Karpas-422 (cell line): ENCODE data around the gene ME3. TPM values are rescaled to one million over a fixed set of nuclear protein-coding genes. Genes with fewer than 3 reads are reported as not detected.

Source experiments
- DNase-seq: peaks from one replicate; pipeline ENCODE4 v3.0.0-alpha.2; 2015
- H2AFZ ChIP-seq: fragments of 200-600 bp; sonication (generic); 2 replicates; pipeline ENCODE4 v1.6.1; 2014; ENCODE audit warnings: antibody characterized with exemption, low read length, mixed read lengths
- H3K27ac ChIP-seq: fragments of 200-600 bp; sonication (generic); 2 replicates; pipeline ENCODE4 v1.5.1; 2014; ENCODE audit warnings: mild to moderate bottlenecking, low read length, moderate library complexity
- H3K27me3 ChIP-seq: fragments of 200-600 bp; sonication (generic); 2 replicates; pipeline ENCODE4 v1.6.1; 2014; ENCODE audit warnings: low read length, mixed read lengths
- H3K36me3 ChIP-seq: fragments of 200-600 bp; sonication (generic); 2 replicates; pipeline ENCODE4 v1.6.1; 2014; ENCODE audit warnings: low read length, mixed read lengths; ENCODE audit not compliant: insufficient read depth
- H3K4me1 ChIP-seq: fragments of 200-600 bp; sonication (generic); 2 replicates; pipeline ENCODE4 v1.6.1; 2014; ENCODE audit warnings: mild to moderate bottlenecking, low read length, mixed read lengths
- H3K4me2 ChIP-seq: fragments of 200-600 bp; sonication (generic); 2 replicates; pipeline ENCODE4 v1.6.1; 2014; ENCODE audit warnings: low read length, low read depth, mild to moderate bottlenecking; ENCODE audit not compliant: poor library complexity, severe bottlenecking
- H3K4me3 ChIP-seq: fragments of 200-600 bp; sonication (generic); 2 replicates; pipeline ENCODE4 v1.5.1; 2014; ENCODE audit warnings: mild to moderate bottlenecking, antibody characterized with exemption, low read length, mixed read lengths
- H3K79me2 ChIP-seq: fragments of 200-600 bp; sonication (generic); 2 replicates; pipeline ENCODE4 v1.6.1; 2014; ENCODE audit warnings: mild to moderate bottlenecking, low read length, mixed read lengths
- H3K9ac ChIP-seq: fragments of 200-600 bp; sonication (generic); 2 replicates; pipeline ENCODE4 v1.6.0; 2014; ENCODE audit warnings: low read length
- H3K9me2 ChIP-seq: fragments of 200-600 bp; sonication (generic), shearing (Covaris generic); replicated peaks from 2 replicates; pipeline ENCODE4 v1.6.0; 2014; ENCODE audit warnings: mild to moderate bottlenecking, low read length, moderate library complexity; ENCODE audit not compliant: insufficient read depth
- H3K9me3 ChIP-seq: fragments of 300-700, 200-600 bp; sonication (generic); 2 replicates; pipeline ENCODE4 v1.6.1; 2014; ENCODE audit warnings: low read length, mixed read lengths
- H4K20me1 ChIP-seq: fragments of 200-600 bp; sonication (generic); 2 replicates; pipeline ENCODE4 v1.6.1; 2014; ENCODE audit warnings: mild to moderate bottlenecking, antibody characterized with exemption, low read length, low read depth; ENCODE audit not compliant: insufficient read depth
- total RNA-seq: library from RNA; depleted of rRNA; stranded (reverse); fragments of >200 nt; shearing (Covaris generic); gene quantifications from 2 replicates; pipeline ENCODE4 v1.2.3, GENCODE V29; 2014; ENCODE audit warnings: low replicate concordance

ME3 gene
- total RNA-seq, 1 experiment from 2014 or later: not detected

DNA sequence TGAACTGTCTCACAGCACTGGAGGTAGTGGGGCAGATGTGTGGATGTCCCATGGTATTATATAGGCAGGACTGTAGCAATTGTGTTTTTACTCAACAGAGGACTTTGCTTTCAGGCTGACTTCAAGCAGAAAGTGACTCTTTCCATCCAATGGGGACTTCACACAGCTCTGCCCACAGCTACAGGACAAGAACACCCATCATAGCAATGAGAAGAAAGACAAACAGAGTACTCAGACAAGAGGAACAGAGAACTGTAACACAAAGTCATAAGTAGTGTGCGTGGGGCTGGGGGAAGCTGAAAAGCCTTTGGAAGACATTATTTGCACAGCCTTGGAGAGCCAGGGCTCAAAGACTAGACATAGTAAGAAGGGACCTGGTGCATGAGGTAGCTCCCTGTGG lies 227.4 kb downstream of the ME3 start:
- H3K4me3 ChIP-seq: no peak overlapping the region
- H4K20me1 ChIP-seq: no peaks in the 10 kb centered on the region
- no peaks in the 10 kb centered on the region for H3K4me1 ChIP-seq
- no peaks in the 10 kb centered on the region for H3K9me3 ChIP-seq
- no peak for DNase-seq
- H3K27ac ChIP-seq: no peak overlapping the region
- H3K79me2 ChIP-seq: no peaks in the 10 kb centered on the region
- no peaks in the 10 kb centered on the region for H3K36me3 ChIP-seq
- no peak overlapping the region for H3K4me2 ChIP-seq
- H3K9me2 ChIP-seq: no peaks in the 10 kb centered on the region
- no peaks in the 10 kb centered on the region for H3K27me3 ChIP-seq
- H3K9ac ChIP-seq: no peak overlapping the region
- H2AFZ ChIP-seq: no peak overlapping the region

DNA sequence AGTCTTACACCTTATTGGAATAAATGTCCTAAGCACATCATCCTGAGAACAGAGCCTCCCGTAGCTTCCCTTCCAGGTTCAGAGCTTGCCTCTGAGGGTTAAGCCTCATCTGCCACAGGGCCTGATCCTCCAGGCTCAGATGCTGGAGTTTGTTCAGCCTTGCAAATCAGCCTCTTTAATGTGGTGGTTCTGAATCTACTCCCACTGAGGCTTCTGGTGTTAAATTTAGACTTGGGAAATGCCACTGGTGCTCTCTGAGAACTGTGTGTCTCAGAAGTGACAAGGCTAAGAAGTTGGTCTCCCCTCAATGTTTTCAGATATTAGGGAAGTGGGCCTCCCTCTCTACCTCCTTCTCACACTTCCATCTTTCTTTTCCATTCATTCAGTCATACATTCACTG lies 229.0 kb downstream of the ME3 start:
- no peak overlapping the region for H3K27ac ChIP-seq
- H2AFZ ChIP-seq: no peak overlapping the region
- no peak for DNase-seq

GRCh38 chr11:86442827-86443226 lies 229.6 kb downstream of the ME3 start:
- Histone ChIP-seq H2AFZ (no peak overlapping the region), H3K79me2 (no peaks in the 10 kb centered on the region), H4K20me1 (no peaks in the 10 kb centered on the region), H3K4me2 (no peak overlapping the region), H3K4me3 (no peak overlapping the region), H3K27me3 (no peaks in the 10 kb centered on the region), H3K9me2 (no peaks in the 10 kb centered on the region), H3K4me1 (no peaks in the 10 kb centered on the region), H3K9me3 (no peaks in the 10 kb centered on the region), H3K27ac (no peak overlapping the region), H3K36me3 (no peaks in the 10 kb centered on the region), H3K9ac (no peak overlapping the region)
- no peak for DNase-seq

More for the DNA sequence above, 229.0 kb downstream of the ME3 start:
- H3K79me2 ChIP-seq: no peaks in the 10 kb centered on the region
- no peak overlapping the region for H3K4me2 ChIP-seq
- H3K27me3 ChIP-seq: no peaks in the 10 kb centered on the region
- no peaks in the 10 kb centered on the region for H4K20me1 ChIP-seq
- no peaks in the 10 kb centered on the region for H3K9me2 ChIP-seq
- H3K36me3 ChIP-seq: no peaks in the 10 kb centered on the region
- no peak overlapping the region for H3K4me3 ChIP-seq
- no peaks in the 10 kb centered on the region for H3K9me3 ChIP-seq
- H3K4me1 ChIP-seq: no peaks in the 10 kb centered on the region
- no peak overlapping the region for H3K9ac ChIP-seq

GRCh38 chr11:86442420-86442819 lies 230.0 kb downstream of the ME3 start:
- no peak overlapping the region for H3K4me2 ChIP-seq
- no peaks in the 10 kb centered on the region for H3K27me3 ChIP-seq
- no peak for DNase-seq

GRCh38 chr11:86440843-86441242 lies 231.6 kb downstream of the ME3 start:
- no peaks in the 10 kb centered on the region for H3K9me2 ChIP-seq
- H3K9me3 ChIP-seq: no peaks in the 10 kb centered on the region
- no peak overlapping the region for H3K27ac ChIP-seq
- H3K79me2 ChIP-seq: no peaks in the 10 kb centered on the region
- no peak overlapping the region for H3K4me3 ChIP-seq
- no peak for DNase-seq
- H2AFZ ChIP-seq: no peak overlapping the region
- no peak overlapping the region for H3K4me2 ChIP-seq
- no peaks in the 10 kb centered on the region for H3K4me1 ChIP-seq
- no peak overlapping the region for H3K9ac ChIP-seq
- H3K36me3 ChIP-seq: no peaks in the 10 kb centered on the region
- no peaks in the 10 kb centered on the region for H3K27me3 ChIP-seq
- no peaks in the 10 kb centered on the region for H4K20me1 ChIP-seq

More at GRCh38 chr11:86442420-86442819, 230.0 kb downstream of the ME3 start:
- Histone ChIP-seq H3K79me2 (no peaks in the 10 kb centered on the region), H3K36me3 (no peaks in the 10 kb centered on the region), H3K4me1 (no peaks in the 10 kb centered on the region), H3K4me3 (no peak overlapping the region), H3K9me2 (no peaks in the 10 kb centered on the region), H2AFZ (no peak overlapping the region), H3K9me3 (no peaks in the 10 kb centered on the region), H3K9ac (no peak overlapping the region), H3K27ac (no peak overlapping the region), H4K20me1 (no peaks in the 10 kb centered on the region)

DNA sequence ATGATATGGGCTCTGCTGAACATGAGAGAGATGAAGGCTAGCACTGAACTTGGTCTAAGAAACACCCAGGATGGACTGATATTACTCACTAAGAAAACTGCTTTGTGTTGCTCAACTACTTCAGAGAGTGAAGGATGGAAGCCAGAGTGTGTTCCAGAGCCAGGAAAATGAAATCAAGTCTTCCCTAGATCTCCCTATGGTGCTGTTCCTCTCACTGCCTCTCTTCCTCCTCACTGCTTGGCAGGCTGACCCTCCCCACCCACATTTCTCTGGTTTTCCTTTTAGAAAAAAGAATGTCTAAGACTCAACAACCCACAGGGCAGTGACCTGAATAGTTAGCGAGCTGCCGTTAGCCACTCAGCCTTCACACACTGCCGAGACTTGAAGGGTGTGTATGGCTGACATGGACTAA lies 232.1 kb downstream of the ME3 start:
- Histone ChIP-seq H4K20me1 (no peaks in the 10 kb centered on the region), H3K9me2 (no peaks in the 10 kb centered on the region), H3K36me3 (no peaks in the 10 kb centered on the region), H3K4me3 (no peak overlapping the region), H3K9ac (no peak overlapping the region), H3K27ac (no peak overlapping the region), H3K4me1 (no peaks in the 10 kb centered on the region), H3K27me3 (no peaks in the 10 kb centered on the region), H3K79me2 (no peaks in the 10 kb centered on the region), H3K9me3 (no peaks in the 10 kb centered on the region), H3K4me2 (no peak overlapping the region), H2AFZ (no peak overlapping the region)
- no peak for DNase-seq

DNA sequence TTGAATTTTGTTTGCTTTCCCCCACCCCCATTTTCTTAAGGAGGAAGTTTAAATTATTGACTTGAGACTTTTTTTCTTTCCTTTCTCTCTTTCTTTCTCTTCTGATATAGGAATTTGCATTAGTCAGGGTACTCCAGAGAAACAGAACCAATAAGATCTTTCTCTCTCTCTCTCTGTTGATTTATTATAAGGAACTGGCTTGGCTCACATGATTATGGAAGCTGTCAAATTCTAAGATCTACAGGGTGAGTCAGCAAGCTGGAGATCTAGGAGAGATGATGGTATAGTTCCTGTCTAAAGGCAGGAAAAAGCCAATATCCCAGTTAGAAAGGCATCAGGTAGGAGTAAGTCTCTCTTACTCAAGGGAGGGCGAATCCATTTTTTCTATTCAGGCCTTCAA lies 233.7 kb downstream of the ME3 start:
- H3K4me2 ChIP-seq: no peak overlapping the region
- H3K9me2 ChIP-seq: no peaks in the 10 kb centered on the region
- no peaks in the 10 kb centered on the region for H3K27me3 ChIP-seq
- H4K20me1 ChIP-seq: no peaks in the 10 kb centered on the region
- no peaks in the 10 kb centered on the region for H3K79me2 ChIP-seq
- H3K9ac ChIP-seq: no peak overlapping the region
- H2AFZ ChIP-seq: no peak overlapping the region
- no peak for DNase-seq
- H3K4me3 ChIP-seq: no peak overlapping the region
- no peaks in the 10 kb centered on the region for H3K36me3 ChIP-seq
- no peaks in the 10 kb centered on the region for H3K9me3 ChIP-seq
- H3K4me1 ChIP-seq: no peaks in the 10 kb centered on the region
- H3K27ac ChIP-seq: no peak overlapping the region

DNA sequence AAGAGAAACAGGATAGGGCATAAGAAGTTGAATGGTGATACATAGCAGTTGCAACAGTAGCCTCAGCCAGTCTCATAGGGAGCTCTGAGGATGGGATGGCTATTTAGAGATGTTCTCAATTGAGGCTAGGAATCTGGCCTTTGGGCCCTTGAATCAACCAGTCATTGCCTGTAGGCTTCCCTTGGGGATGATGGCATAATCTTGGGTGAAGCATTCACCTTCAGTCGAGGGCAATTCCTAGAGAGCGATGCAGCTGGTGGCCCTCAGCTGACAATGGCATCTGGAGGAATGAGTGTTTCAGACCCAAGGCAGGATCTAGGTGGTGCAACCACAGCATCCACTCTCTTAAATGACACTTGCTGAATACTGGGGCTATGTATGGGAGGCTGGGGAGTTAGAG lies 236.7 kb downstream of the ME3 start:
- H3K27ac ChIP-seq: no peak overlapping the region
- H3K27me3 ChIP-seq: no peaks in the 10 kb centered on the region
- no peaks in the 10 kb centered on the region for H4K20me1 ChIP-seq
- H3K9me3 ChIP-seq: no peaks in the 10 kb centered on the region
- no peaks in the 10 kb centered on the region for H3K4me1 ChIP-seq
- no peaks in the 10 kb centered on the region for H3K9me2 ChIP-seq
- no peak overlapping the region for H3K4me2 ChIP-seq
- no peaks in the 10 kb centered on the region for H3K79me2 ChIP-seq
- no peak overlapping the region for H3K4me3 ChIP-seq
- no peak overlapping the region for H2AFZ ChIP-seq
- H3K9ac ChIP-seq: no peak overlapping the region
- no peaks in the 10 kb centered on the region for H3K36me3 ChIP-seq
- no peak for DNase-seq
